DOHH2 (cell line): ENCODE results near the gene AP5S1.
"Not testable (repeated sequence)": the region's sequence is repeated elsewhere in the genome, so short reads cannot be mapped to it uniquely, and the experiment has no call there.

Experiments
- CTCF ChIP-seq: fragments of 200-600 bp; sonication (generic); IDR thresholded peaks from one replicate; pipeline ENCODE4 v1.5.1; 2014; ENCODE audit warnings: antibody characterized with exemption, mild to moderate bottlenecking, low read depth, low read length; ENCODE audit not compliant: poor library complexity, severe bottlenecking
- EZH2phosphoT487 ChIP-seq: fragments of 200-600 bp; sonication (generic); IDR thresholded peaks from 2 replicates; pipeline ENCODE4 v1.6.1; 2017; ENCODE audit warnings: borderline replicate concordance, mild to moderate bottlenecking, antibody characterized with exemption, low read length, moderate library complexity, mixed read lengths

GRCh38 chr20:3829891-3830290 is 9.5 kb downstream of the AP5S1 start:
- TF ChIP-seq CTCF, EZH2phosphoT487: not testable (repeated sequence)
